ENCODE data around the gene DYNLRB1.
"Not testable (repeated sequence)": the region's sequence is repeated elsewhere in the genome, so short reads cannot be mapped to it uniquely, and the experiment has no call there.

The DYNLRB1 gene

GRCh38 chr20:34512955-34513419, 3.2 kb upstream of the DYNLRB1 start:
- no peak overlapping the region for H3K27ac ChIP-seq (ENCODE audit: low read depth, low read length)
- TF ChIP-seq CTCF (IDR thresholded peaks at IDR 0.05; ENCODE audit: low read depth, low read length, poor library complexity, severe bottlenecking), result no peak
- TF ChIP-seq EZH2phosphoT487 (IDR thresholded peaks at IDR 0.05; ENCODE audit: borderline replicate concordance, low read length), result no peak
- no peaks in the 10 kb centered on the region for H3K9me3 ChIP-seq (ENCODE audit: control insufficient read depth, insufficient read depth, low read length)
- H3K9me2 ChIP-seq (replicated peaks; ENCODE audit: control insufficient read depth, low read length), result no peaks in the 10 kb centered on the region
- H3K4me3 ChIP-seq (ENCODE audit: low read length), result no peak overlapping the region
- H4K20me1 ChIP-seq (ENCODE audit: control insufficient read depth, insufficient read depth, low read depth, low read length), result no peaks in the 10 kb centered on the region
- H3K4me2 ChIP-seq (ENCODE audit: low read length), result no peak overlapping the region
- peaks cover 20% of the 10 kb centered on the region for H3K4me1 ChIP-seq (ENCODE audit: control insufficient read depth, low read length)
- 0 out of 2 replicates have a peak, but pooled peaks cover 9% of the 10 kb centered on the region for H3F3A ChIP-seq (ENCODE audit: control insufficient read depth, insufficient read depth)
- peaks cover 13% of the 10 kb centered on the region for H3K36me3 ChIP-seq (ENCODE audit: control insufficient read depth, low read length)
- H3K27me3 ChIP-seq (ENCODE audit: control insufficient read depth, low read length), result no peaks in the 10 kb centered on the region
- peaks cover 17% of the 10 kb centered on the region for H3K79me2 ChIP-seq (ENCODE audit: control insufficient read depth, low read length)

- not testable (repeated sequence) for H3K4me2 ChIP-seq (ENCODE audit: low read length); H3K9me2 ChIP-seq (replicated peaks; ENCODE audit: control insufficient read depth, low read length); H3K36me3 ChIP-seq (ENCODE audit: control insufficient read depth, low read length); H3K27me3 ChIP-seq (ENCODE audit: control insufficient read depth, low read length); H3K9me3 ChIP-seq (ENCODE audit: control insufficient read depth, insufficient read depth, low read length); H3F3A ChIP-seq (ENCODE audit: control insufficient read depth, insufficient read depth); H3K4me3 ChIP-seq (ENCODE audit: low read length); H3K27ac ChIP-seq (ENCODE audit: low read depth, low read length); H4K20me1 ChIP-seq (ENCODE audit: control insufficient read depth, insufficient read depth, low read depth, low read length)
- peaks cover 31% of the 10 kb centered on the region for H3K4me1 ChIP-seq (ENCODE audit: control insufficient read depth, low read length)
- peaks cover 28% of the 10 kb centered on the region for H3K79me2 ChIP-seq (ENCODE audit: control insufficient read depth, low read length)
Measured at GRCh38 chr20:34514034-34514433, 2.2 kb upstream of the DYNLRB1 start.

- no peak for TF ChIP-seq CTCF (IDR thresholded peaks at IDR 0.05; ENCODE audit: low read depth, low read length, poor library complexity, severe bottlenecking)
- TF ChIP-seq EZH2phosphoT487 (IDR thresholded peaks at IDR 0.05; ENCODE audit: borderline replicate concordance, low read length), result no peak
- Histone ChIP-seq H3K79me2 (ENCODE audit: control insufficient read depth, low read length) (peaks cover 35% of the 10 kb centered on the region), H3K36me3 (ENCODE audit: control insufficient read depth, low read length) (peaks cover 12% of the 10 kb centered on the region), H3K9me3 (ENCODE audit: control insufficient read depth, insufficient read depth, low read length) (no peaks in the 10 kb centered on the region), H3K4me3 (ENCODE audit: low read length) (peak overlapping the region; percentile 86), H3F3A (ENCODE audit: control insufficient read depth, insufficient read depth) (0 out of 2 replicates have a peak, but pooled peaks cover 6% of the 10 kb centered on the region), H3K4me2 (ENCODE audit: low read length) (peak overlapping the region; percentile 98), H3K27ac (ENCODE audit: low read depth, low read length) (no peak overlapping the region), H3K4me1 (ENCODE audit: control insufficient read depth, low read length) (peaks cover 38% of the 10 kb centered on the region), H3K27me3 (ENCODE audit: control insufficient read depth, low read length) (no peaks in the 10 kb centered on the region), H4K20me1 (ENCODE audit: control insufficient read depth, insufficient read depth, low read depth, low read length) (no peaks in the 10 kb centered on the region), H3K9me2 (replicated peaks; ENCODE audit: control insufficient read depth, low read length) (no peaks in the 10 kb centered on the region)
Measured at GRCh38 chr20:34514897-34515483, 1.2 kb upstream of the DYNLRB1 start.

- no peaks in the 10 kb centered on the region for H4K20me1 ChIP-seq (ENCODE audit: control insufficient read depth, insufficient read depth, low read depth, low read length)
- peaks cover 41% of the 10 kb centered on the region for H3K79me2 ChIP-seq (ENCODE audit: control insufficient read depth, low read length)
- 0 out of 2 replicates have a peak, but pooled peaks cover 6% of the 10 kb centered on the region for H3F3A ChIP-seq (ENCODE audit: control insufficient read depth, insufficient read depth)
- no peak for TF ChIP-seq CTCF (IDR thresholded peaks at IDR 0.05; ENCODE audit: low read depth, low read length, poor library complexity, severe bottlenecking)
- TF ChIP-seq EZH2phosphoT487 (IDR thresholded peaks at IDR 0.05; ENCODE audit: borderline replicate concordance, low read length), result no peak
- no peaks in the 10 kb centered on the region for H3K9me3 ChIP-seq (ENCODE audit: control insufficient read depth, insufficient read depth, low read length)
- peaks cover 10% of the 10 kb centered on the region for H3K36me3 ChIP-seq (ENCODE audit: control insufficient read depth, low read length)
- no peak overlapping the region for H3K27ac ChIP-seq (ENCODE audit: low read depth, low read length)
- no peaks in the 10 kb centered on the region for H3K27me3 ChIP-seq (ENCODE audit: control insufficient read depth, low read length)
- H3K4me3 ChIP-seq (ENCODE audit: low read length), result peak overlapping the region; percentile 86
- peak overlapping the region; percentile 98 for H3K4me2 ChIP-seq (ENCODE audit: low read length)
- H3K4me1 ChIP-seq (ENCODE audit: control insufficient read depth, low read length), result peaks cover 42% of the 10 kb centered on the region
- H3K9me2 ChIP-seq (replicated peaks; ENCODE audit: control insufficient read depth, low read length), result no peaks in the 10 kb centered on the region
Measured at GRCh38 chr20:34515484-34516246, 557 bp upstream of the DYNLRB1 start.
